Stimulated activated CD4-positive, alpha-beta T cell treated with anti-CD3 and anti-CD28 coated beads, TNF-alpha, amount 100 ng/mL, for 48 hours (primary cell): Measurements from ENCODE around the gene POLRMT.
"Not testable (repeated sequence)": the region's sequence is repeated elsewhere in the genome, so short reads cannot be mapped to it uniquely, and the experiment has no call there.

Experiments
- DNase-seq, 3 donors: peaks; one replicate each; pipeline ENCODE4 v3.0.0-alpha.2; 2020; ENCODE audit warnings: low read depth in 3 of 3

Gene POLRMT

GRCh38 chr19:628168-628567 is 5.2 kb downstream of the POLRMT start:
- no peak for DNase-seq

GRCh38 chr19:626566-626965 is 6.8 kb downstream of the POLRMT start:
- DNase-seq = not testable (repeated sequence)

- no peak for DNase-seq
These were observed 8.1 kb downstream of the POLRMT start for GRCh38 chr19:625257-625656.

DNA sequence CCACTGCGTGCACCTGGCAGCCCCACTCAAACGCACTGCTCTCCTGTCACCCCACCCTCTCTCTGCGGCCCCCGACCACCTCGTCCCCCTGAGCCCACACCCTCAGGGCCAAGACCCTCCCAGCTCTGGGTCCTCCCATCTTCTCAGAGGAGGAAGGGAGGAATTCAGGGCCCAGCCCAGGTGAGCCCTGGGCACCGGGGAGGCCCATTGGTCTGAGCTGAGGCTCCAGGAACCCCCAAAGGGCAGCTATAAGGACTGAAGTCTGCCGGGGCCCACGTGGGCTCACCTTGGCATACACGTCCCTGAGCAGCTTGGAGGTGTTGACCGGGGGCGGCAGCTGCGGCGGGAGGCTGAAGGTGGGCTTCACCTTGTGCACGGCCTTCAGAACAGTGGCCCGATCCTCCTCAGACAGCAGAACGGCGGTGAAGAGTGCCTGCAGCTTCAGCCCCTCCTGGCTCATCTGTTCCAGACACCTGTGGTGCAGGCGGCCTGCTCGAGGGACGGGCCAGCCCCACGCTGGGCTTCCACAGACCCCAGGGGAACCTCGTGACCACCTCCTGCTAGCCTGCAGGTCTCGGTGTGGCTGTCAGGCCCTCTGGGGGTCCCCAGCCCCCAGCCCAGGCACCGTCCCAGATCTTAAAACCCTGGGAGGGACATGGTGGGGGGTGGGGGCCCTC is 8.8 kb downstream of the POLRMT start:
- no peak for DNase-seq

DNA sequence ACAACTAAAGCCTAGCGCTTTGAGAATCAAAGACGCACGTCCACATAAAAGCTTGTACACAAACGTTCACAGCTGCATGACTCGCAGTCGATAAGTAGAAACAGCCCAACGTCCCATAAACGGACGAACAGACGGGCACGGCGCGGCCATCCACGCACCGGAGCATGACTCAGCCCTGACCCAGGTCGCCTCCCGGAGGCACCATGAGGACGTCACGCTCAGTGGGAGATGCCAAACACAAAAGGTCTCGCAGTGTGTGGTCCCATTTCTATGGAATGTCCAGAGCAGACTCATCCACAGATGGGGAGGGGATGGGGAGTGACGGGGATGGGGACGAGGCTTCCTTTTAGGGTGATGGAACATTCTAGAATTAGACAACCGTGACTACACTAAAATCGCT is 9.4 kb downstream of the POLRMT start:
- no peak for DNase-seq

- no peak for DNase-seq
These were observed 10.0 kb downstream of the POLRMT start for GRCh38 chr19:623175-623916.

- no peak for DNase-seq
These were observed 10.7 kb downstream of the POLRMT start for GRCh38 chr19:622666-623065.

GRCh38 chr19:621819-622218 is 11.5 kb downstream of the POLRMT start:
- no peak for DNase-seq

GRCh38 chr19:621191-621590 is 12.1 kb downstream of the POLRMT start:
- not testable (repeated sequence) for DNase-seq

DNA sequence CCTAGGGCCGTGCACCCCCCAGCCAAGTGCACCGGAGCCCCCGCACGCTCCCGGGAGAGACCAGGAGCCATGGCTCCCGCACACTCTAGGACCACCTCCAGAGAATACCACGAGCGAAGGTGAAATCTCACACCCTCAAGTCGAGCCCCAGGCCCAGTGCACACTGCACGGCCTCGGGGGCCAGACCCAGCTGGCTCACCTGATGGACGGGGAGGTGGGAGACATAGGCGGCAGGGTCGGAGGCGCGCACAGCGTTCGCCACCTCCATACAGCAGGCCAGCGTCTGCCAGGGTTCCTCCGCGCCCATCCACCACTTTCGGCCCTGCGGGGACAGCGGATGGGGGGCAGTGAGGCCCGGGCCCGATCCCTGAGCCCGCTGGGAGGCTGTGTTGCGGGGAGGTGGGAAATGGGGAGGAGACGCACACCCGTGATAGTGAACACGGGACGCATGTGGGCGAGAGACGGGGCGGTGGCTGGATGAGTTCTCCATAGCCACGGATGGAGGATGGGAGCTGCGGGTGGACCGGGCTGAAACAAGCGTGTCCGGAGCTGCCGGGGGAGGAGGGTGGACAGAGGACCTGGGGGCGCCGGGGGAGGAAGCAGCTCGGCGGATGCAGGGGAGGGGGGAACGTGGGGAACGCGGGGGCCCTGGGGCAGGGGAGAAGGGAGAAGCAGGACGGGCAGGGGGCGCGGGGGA is 13.0 kb downstream of the POLRMT start:
- no peak for DNase-seq

DNA sequence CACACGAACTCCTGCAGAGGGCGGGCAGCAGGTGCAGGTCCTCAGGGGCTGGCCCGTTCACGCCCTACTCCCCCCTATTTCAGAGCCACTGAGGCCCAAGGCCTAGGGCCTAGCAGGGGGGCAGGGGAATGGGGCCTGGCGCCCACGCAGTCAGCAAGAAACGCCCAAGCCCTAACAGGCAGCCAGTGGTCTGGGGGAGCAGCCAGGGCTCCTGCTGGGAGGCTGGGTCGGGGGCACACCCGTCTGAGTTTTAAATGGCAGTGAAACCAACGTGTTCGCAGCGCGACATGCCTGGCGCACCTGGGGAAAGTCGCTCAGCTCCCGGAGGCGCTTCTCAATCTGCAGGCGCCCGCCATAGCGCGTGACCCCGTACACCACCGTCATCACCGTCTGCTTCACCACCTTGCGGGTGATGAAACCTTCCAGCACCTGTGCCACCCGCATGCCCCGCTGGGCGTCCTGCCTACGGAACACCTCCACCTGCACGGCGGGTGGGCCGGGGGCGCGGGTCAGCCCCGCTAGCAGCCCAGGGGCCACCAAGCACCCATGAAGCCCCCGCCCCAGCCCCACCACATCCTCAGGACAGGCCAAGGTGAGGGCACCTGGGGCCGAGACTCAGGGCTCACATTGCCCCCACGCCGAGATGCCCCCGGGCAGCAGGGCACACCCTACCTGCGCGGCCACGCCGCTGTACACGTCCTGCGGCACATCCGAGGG is 13.9 kb downstream of the POLRMT start:
- no peak for DNase-seq

GRCh38 chr19:618674-619285 is 14.6 kb downstream of the POLRMT start:
- DNase-seq = no peak

GRCh38 chr19:618247-618619 is 15.1 kb downstream of the POLRMT start:
- DNase-seq = no peak

DNA sequence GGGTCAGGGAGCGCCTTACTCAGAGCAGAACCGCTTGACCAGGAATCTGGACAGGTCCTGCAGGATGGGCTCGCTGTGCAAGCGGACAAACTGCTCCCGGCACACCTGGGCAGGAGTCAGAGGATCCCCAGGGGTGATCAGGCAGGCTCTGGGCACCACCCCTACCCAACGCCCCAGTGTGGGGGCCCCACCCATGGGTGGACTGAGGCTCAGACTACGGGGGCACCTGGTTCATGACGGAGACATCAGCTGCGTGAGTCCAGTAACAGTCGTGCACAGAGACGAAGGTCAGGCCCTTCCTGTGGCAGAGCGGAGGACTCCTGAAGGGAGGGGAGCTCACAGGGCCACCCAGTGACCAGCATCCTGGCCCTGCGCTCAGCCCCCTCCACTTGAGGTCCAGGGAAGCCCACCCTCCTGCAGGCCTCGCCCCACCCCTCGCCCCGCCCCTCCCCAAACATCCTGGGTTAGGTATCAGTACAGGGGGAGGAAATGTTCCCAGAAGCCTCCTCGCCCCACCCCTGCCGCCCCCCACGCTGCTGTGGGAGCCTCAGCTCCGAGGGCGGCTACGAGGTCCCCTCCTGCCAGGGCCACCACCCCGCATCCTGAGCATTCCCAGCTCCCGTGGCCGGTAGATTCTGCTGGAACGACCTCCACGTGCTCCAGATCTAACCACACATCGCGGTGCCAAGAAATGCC is 15.6 kb downstream of the POLRMT start:
- DNase-seq = no peak

DNA sequence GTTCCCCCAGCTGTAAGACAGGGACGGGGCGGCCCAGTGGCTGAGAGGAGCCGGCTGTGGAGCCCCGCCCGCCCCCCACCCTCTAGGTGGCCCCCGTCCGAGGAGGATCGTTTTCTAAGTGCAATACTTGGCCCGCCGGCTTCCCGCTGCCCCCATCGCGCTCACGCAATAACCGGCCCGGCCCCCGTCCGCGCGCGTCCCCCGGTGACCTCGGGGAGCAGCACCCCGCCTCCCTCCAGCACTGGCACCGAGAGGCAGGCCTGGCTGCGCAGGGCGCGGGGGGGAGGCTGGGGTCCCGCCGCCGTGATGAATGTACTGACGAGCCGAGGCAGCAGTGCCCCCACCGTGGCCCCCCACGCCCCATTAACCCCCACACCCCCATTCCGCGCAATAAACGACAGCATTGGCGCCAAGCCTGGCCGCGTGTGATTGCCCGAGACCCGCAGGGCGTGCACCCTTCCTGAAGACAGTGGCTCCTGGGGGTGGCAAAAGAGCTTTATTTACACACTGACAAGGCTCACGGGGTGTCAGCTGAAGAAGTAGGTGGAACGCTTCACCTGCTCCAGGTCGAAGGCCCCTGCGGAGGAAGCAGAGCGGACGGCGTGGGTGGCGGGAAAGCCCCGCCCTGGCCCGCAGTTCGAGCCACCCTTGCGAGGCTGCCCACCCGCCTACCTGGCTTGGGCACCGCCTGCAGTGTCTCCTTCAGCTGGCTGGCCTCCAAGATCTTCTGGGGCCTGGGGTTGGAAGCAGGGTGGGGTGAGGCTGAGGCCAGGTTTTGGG is 16.4 kb downstream of the POLRMT start:
- DNase-seq = no peak

DNA sequence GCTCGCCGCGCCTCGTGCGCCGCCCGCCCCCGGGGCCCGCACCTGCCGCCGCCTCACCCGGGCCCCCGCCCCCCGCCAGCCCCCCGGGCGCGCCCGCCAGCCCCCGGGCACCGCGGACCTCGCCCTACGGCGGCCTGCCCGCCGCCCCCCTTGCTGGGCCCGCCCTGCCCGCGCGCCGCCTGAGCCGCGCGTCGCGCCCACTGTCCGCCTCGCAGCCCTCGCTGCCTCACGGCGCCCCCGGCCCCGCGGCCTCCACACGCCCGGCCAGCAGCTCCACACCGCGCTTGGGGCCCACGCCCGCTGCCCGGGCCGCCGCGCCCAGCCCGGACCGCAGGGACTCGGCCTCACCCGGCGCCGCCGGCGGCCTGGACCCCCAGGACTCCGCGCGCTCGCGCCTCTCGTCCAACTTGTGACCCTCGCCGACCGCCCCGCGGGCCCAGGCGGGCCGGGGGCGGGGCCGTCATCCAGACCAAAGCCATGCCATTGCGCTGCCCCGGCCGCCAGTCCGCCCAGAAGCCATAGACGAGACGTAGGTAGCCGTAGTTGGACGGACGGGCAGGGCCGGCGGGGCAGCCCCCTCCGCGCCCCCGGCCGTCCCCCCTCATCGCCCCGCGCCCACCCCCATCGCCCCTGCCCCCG is 17.2 kb downstream of the POLRMT start:
- DNase-seq = no peak

GRCh38 chr19:615619-616018 is 17.7 kb downstream of the POLRMT start:
- DNase-seq = no peak

DNA sequence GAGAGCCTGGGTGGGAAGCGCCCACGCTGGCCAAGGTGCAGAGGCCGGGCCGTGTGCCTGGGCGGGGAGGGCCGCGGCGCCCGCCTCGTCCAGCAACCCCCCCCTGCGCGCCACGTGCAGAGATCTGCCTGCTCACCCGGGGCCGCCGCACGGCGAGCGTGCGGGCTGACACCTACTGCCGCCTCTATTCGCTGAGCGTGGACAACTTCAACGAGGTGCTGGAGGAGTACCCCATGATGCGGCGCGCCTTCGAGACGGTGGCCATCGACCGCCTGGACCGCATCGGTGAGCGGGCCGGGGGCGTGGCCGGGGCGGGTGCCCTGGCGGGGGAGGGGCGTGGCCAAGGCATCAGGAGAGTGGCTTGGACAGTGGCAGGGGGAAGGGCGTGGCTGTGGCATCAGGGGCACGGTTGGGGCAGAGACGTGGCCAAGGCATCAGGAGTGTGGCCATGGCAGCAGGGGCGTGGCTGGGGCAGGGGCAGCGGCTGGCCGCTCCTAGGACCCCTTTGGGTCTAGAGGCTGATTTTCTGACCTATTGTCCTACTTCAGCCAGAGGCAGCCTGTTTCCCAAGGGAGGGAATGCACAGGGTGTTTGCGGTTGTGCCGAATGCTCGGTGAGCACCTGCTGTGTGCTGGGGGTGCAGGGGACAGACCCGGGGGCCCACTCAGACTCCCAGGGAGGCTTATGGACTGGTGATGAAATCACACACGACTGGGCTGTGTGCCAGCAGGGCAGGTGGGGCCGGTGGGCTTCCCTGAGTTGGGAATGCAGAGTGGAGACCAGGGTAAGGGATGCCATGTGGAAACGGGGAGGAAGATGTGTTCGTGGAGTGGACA is 19.4 kb downstream of the POLRMT start:
- no peak for DNase-seq

GRCh38 chr19:612941-613340 is 20.4 kb downstream of the POLRMT start:
- DNase-seq = no peak
